OCI-LY7 (cell line): ENCODE measurements around the gene COL13A1. TPM values are rescaled to one million over a fixed set of nuclear protein-coding genes. Genes with fewer than 3 reads are reported as not detected.

Source experiments
- BruUV-seq: library from RNA; stranded (reverse); fragments of 400-500 nt; replicated peaks from 2 replicates; lab custom pipeline; 2021; lab: Mats Ljungman, UMichigan
- CTCF ChIA-PET: fragments of 300-600 bp; sonication (Branson Sonifier 250); formaldehyde crosslinking; loops from one replicate; lab custom pipeline; 2022; ENCODE audit warnings: antibody characterized with exemption; ENCODE audit not compliant: unreplicated experiment; lab: Charles Lee
- POLR2A ChIA-PET: fragments of 300-600 bp; sonication (Branson Sonifier 250); formaldehyde crosslinking; loops from one replicate; lab custom pipeline; 2022; ENCODE audit warnings: antibody characterized with exemption; lab: Charles Lee
- DNase-seq: peaks from one replicate; pipeline ENCODE4 v3.0.0-alpha.2; 2015; ENCODE audit warnings: low spot score
- H2AFZ ChIP-seq: fragments of 200-600 bp; sonication (generic), shearing (Covaris generic); 2 replicates; pipeline ENCODE4 v1.6.1; 2014; ENCODE audit warnings: mild to moderate bottlenecking, antibody characterized with exemption, low read length, moderate library complexity
- H3K27ac ChIP-seq: fragments of 200-600 bp; sonication (generic); 2 replicates; pipeline ENCODE4 v1.5.1; 2014; ENCODE audit warnings: mixed run types, low read depth, mild to moderate bottlenecking, moderate library complexity, low read length, inconsistent platforms; ENCODE audit not compliant: poor library complexity, severe bottlenecking
- H3K36me3 ChIP-seq: fragments of 200-600 bp; sonication (generic); 2 replicates; pipeline ENCODE4 v1.6.1; 2014; ENCODE audit warnings: mild to moderate bottlenecking, antibody characterized with exemption, low read length, moderate library complexity, mixed read lengths; ENCODE audit not compliant: insufficient read depth
- H3K4me1 ChIP-seq: fragments of 200-600 bp; sonication (generic); 2 replicates; pipeline ENCODE4 v1.5.1; 2014; ENCODE audit warnings: mild to moderate bottlenecking, low read length; ENCODE audit not compliant: insufficient read depth, poor library complexity, severe bottlenecking
- H3K4me2 ChIP-seq: fragments of 200-600 bp; sonication (generic); 2 replicates; pipeline ENCODE4 v1.6.1; 2014; ENCODE audit warnings: mild to moderate bottlenecking, low read length
- H3K4me3 ChIP-seq: fragments of 200-600 bp; sonication (generic); 2 replicates; pipeline ENCODE4 v1.5.1; 2014; ENCODE audit warnings: mild to moderate bottlenecking, low read depth, low read length; ENCODE audit not compliant: poor library complexity, severe bottlenecking
- H3K79me2 ChIP-seq: fragments of 200-600 bp; sonication (generic); 2 replicates; pipeline ENCODE4 v1.6.1; 2016; ENCODE audit warnings: low read depth, mild to moderate bottlenecking, low read length, moderate library complexity, mixed read lengths; ENCODE audit not compliant: insufficient read depth
- H3K9me2 ChIP-seq: fragments of 200-600 bp; sonication (generic); 2 replicates; pipeline ENCODE4 v1.6.1; 2016; ENCODE audit warnings: mild to moderate bottlenecking, low read length, mixed read lengths; ENCODE audit not compliant: insufficient read depth
- H3K9me3 ChIP-seq: fragments of 200-600 bp; sonication (generic); 2 replicates; pipeline ENCODE4 v1.6.1; 2014; ENCODE audit warnings: mild to moderate bottlenecking, mixed run types, low read length, mixed read lengths
- H4K20me1 ChIP-seq: fragments of 200-600 bp; sonication (generic); 2 replicates; pipeline ENCODE4 v1.6.1; 2014; ENCODE audit warnings: mild to moderate bottlenecking, antibody characterized with exemption, low read length, moderate library complexity, mixed read lengths; ENCODE audit not compliant: insufficient read depth
- CTCF ChIP-seq: fragments of 200-600 bp; sonication (generic); conservative IDR thresholded peaks from 2 replicates; pipeline ENCODE4 v1.5.1; 2014; ENCODE audit warnings: mild to moderate bottlenecking, antibody characterized with exemption, low read length, moderate library complexity, mixed read lengths
- EZH2phosphoT487 ChIP-seq: fragments of 200-600 bp; sonication (generic); IDR thresholded peaks from 2 replicates; pipeline ENCODE4 v1.6.1; 2018; ENCODE audit warnings: low read depth, borderline replicate concordance, mild to moderate bottlenecking, mixed run types, antibody characterized with exemption, low read length, moderate library complexity, mixed read lengths
- intact Hi-C: fragments of 100-400 bp; cut with micrococcal nuclease; formaldehyde crosslinking; loops from one replicate; pipeline ENCODE4 v1.10.0; 2022; ENCODE audit not compliant: unreplicated experiment
- total RNA-seq, 2 experiments: library from RNA; depleted of rRNA in 1 of 2; stranded (reverse); fragments of >200 nt in 1 of 2; shearing (Covaris generic) in 1 of 2; gene quantifications; 2 replicates each; pipeline ENCODE4 v1.2.3, GENCODE V29; 2014 to 2022

The COL13A1 gene
- total RNA-seq, 2 experiments from 2014 or later, result 0.06 TPM; not detected in 1

GRCh38 chr10:69856601-69857166, 55.0 kb downstream of the COL13A1 start:
- Histone ChIP-seq H3K4me1 (no peaks in the 10 kb centered on the region), H3K79me2 (no peaks in the 10 kb centered on the region), H4K20me1 (no peaks in the 10 kb centered on the region), H3K4me2 (no peak overlapping the region), H3K27ac (no peak overlapping the region), H3K9me3 (no peaks in the 10 kb centered on the region), H2AFZ (no peak overlapping the region), H3K36me3 (no peaks in the 10 kb centered on the region), H3K9me2 (no peaks in the 10 kb centered on the region), H3K4me3 (no peak overlapping the region)
- intact Hi-C loops, result no loop called here
- TF ChIP-seq EZH2phosphoT487 (no peak), CTCF (no peak)
- ChIA-PET POLR2A (no interaction called here), CTCF (no interaction called here)
- no TSS peak for BruUV-seq
- no peak for DNase-seq

GRCh38 chr10:69858201-69858600, 56.5 kb downstream of the COL13A1 start:
- Histone ChIP-seq H3K9me3 (no peaks in the 10 kb centered on the region), H3K79me2 (no peaks in the 10 kb centered on the region), H3K4me3 (no peak overlapping the region), H3K4me2 (no peak overlapping the region), H3K36me3 (no peaks in the 10 kb centered on the region), H3K9me2 (no peaks in the 10 kb centered on the region), H2AFZ (no peak overlapping the region), H3K27ac (no peak overlapping the region), H4K20me1 (no peaks in the 10 kb centered on the region), H3K4me1 (no peaks in the 10 kb centered on the region)
- TF ChIP-seq CTCF (no peak), EZH2phosphoT487 (no peak)
- intact Hi-C loops, result no loop called here
- no TSS peak for BruUV-seq
- ChIA-PET CTCF (no interaction called here), POLR2A (no interaction called here)
- no peak for DNase-seq

GRCh38 chr10:69860271-69860670, 58.6 kb downstream of the COL13A1 start:
- H3K9me2 ChIP-seq, result no peaks in the 10 kb centered on the region
- H3K4me1 ChIP-seq, result no peaks in the 10 kb centered on the region
- no peak overlapping the region for H3K4me3 ChIP-seq
- intact Hi-C loops, result no loop called here
- BruUV-seq, result no TSS peak
- no peak for DNase-seq
- H3K4me2 ChIP-seq, result no peak overlapping the region
- H3K27ac ChIP-seq, result no peak overlapping the region
- ChIA-PET POLR2A (interaction anchor here (0.6 kb wide), 2 partner anchors 135 to 345 kb away, joined by 3 read pairs; no protein-coding TSS in a partner anchor), CTCF (interaction anchor here (0.5 to 0.6 kb wide), 2 partner anchors 54 to 61 kb away, joined by 3 to 4 read pairs; no protein-coding TSS in a partner anchor)
- TF ChIP-seq CTCF (no peak), EZH2phosphoT487 (no peak)
- H4K20me1 ChIP-seq, result no peaks in the 10 kb centered on the region
- H2AFZ ChIP-seq, result no peak overlapping the region
- H3K9me3 ChIP-seq, result no peaks in the 10 kb centered on the region
- H3K36me3 ChIP-seq, result no peaks in the 10 kb centered on the region
- H3K79me2 ChIP-seq, result no peaks in the 10 kb centered on the region
